ENCODE data around the gene LMNTD2. TPM values are rescaled to one million over a fixed set of nuclear protein-coding genes. Genes with fewer than 3 reads are reported as not detected.
"Not testable (repeated sequence)": the region's sequence is repeated elsewhere in the genome, so short reads cannot be mapped to it uniquely, and the experiment has no call there.

LMNTD2 gene
- total RNA-seq, 1 donor from 2014 or later = 2.2 TPM

- peak overlapping the region; percentile 75 for H3K4me3 ChIP-seq (ENCODE audit: low read depth, low read length)
- DNase-seq (ENCODE audit: low read depth) = no peak
- no peak for TF ChIP-seq CTCF (conservative IDR thresholded peaks at IDR 0.05; ENCODE audit: low read depth, low read length)
Measured at GRCh38 chr11:574632-575312, 14.2 kb upstream of the LMNTD2 start.

- H3K4me3 ChIP-seq (ENCODE audit: low read depth, low read length) = peak overlapping the region; percentile 75
- DNase-seq (ENCODE audit: low read depth) = not testable (repeated sequence)
Measured at GRCh38 chr11:574031-574570, 13.6 kb upstream of the LMNTD2 start.

GRCh38 chr11:573146-573759, 12.7 kb upstream of the LMNTD2 start:
- TF ChIP-seq CTCF (conservative IDR thresholded peaks at IDR 0.05; ENCODE audit: low read depth, low read length) = no peak
- H3K4me3 ChIP-seq (ENCODE audit: low read depth, low read length) = no peak overlapping the region
- DNase-seq (ENCODE audit: low read depth) = no peak

- TF ChIP-seq CTCF (conservative IDR thresholded peaks at IDR 0.05; ENCODE audit: low read depth, low read length) = no peak
- no peak for DNase-seq (ENCODE audit: low read depth)
- H3K4me3 ChIP-seq (ENCODE audit: low read depth, low read length) = no peak overlapping the region
Measured at GRCh38 chr11:571802-572185, 11.3 kb upstream of the LMNTD2 start.

- no peak for DNase-seq (ENCODE audit: low read depth)
- TF ChIP-seq CTCF (conservative IDR thresholded peaks at IDR 0.05; ENCODE audit: low read depth, low read length) = no peak
- peak overlapping the region; percentile 78 for H3K4me3 ChIP-seq (ENCODE audit: low read depth, low read length)
Measured at GRCh38 chr11:569158-569885, 8.8 kb upstream of the LMNTD2 start.

- H3K4me3 ChIP-seq (ENCODE audit: low read depth, low read length) = peak overlapping the region; percentile 86
- TF ChIP-seq CTCF (conservative IDR thresholded peaks at IDR 0.05; ENCODE audit: low read depth, low read length) = no peak
- no peak for DNase-seq (ENCODE audit: low read depth)
Measured at GRCh38 chr11:568306-569157, 8.0 kb upstream of the LMNTD2 start.
